IMR-90 (cell line): Measurements from ENCODE around the gene NOTCH2. TPM values are rescaled to one million over a fixed set of nuclear protein-coding genes. Genes with fewer than 3 reads are reported as not detected.

Experiments used
- ATAC-seq: fragments of 200-7000 bp; cut with Tn5 transposase; 2 replicates; pipeline ENCODE4 v1.9.1; 2020; ENCODE audit warnings: low read depth, mild to moderate bottlenecking, moderate library complexity
- BruUV-seq: library from RNA; stranded (reverse); fragments of 400-500 nt; replicated peaks from 2 replicates; lab custom pipeline; 2021; lab: Mats Ljungman, UMichigan
- CTCF ChIA-PET: fragments of 300-600 bp; formaldehyde crosslinking; extraction: SDS; loops from one replicate; lab custom pipeline; 2021; ENCODE audit warnings: antibody characterized with exemption; lab: Yijun Ruan, JAX
- POLR2A ChIA-PET: fragments of 300-600 bp; sonication (Branson Sonifier 250); formaldehyde crosslinking; loops from one replicate; lab custom pipeline; 2022; ENCODE audit warnings: antibody characterized with exemption; ENCODE audit not compliant: unreplicated experiment; lab: Charles Lee
- DNase-seq: peaks from one replicate; pipeline ENCODE4 v3.0.0; 2013
- H2AFZ ChIP-seq: replicated peaks from 2 replicates; pipeline ENCODE3; 2013; ENCODE audit warnings: low read length, mild to moderate bottlenecking; ENCODE audit not compliant: poor library complexity
- H2AK5ac ChIP-seq: 2 replicates; pipeline ENCODE4 v1.6.1; 2013; ENCODE audit warnings: low read depth, low read length, inconsistent platforms
- H2AK9ac ChIP-seq: replicated peaks from 2 replicates; pipeline ENCODE3; 2013; ENCODE audit warnings: mild to moderate bottlenecking, low read depth, low read length, moderate library complexity; ENCODE audit not compliant: poor library complexity
- H2BK120ac ChIP-seq: 2 replicates; pipeline ENCODE4 v1.6.1; 2013; ENCODE audit warnings: low read depth, low read length, inconsistent platforms
- H2BK15ac ChIP-seq: 3 replicates; pipeline ENCODE4 v1.6.1; 2013; ENCODE audit warnings: low read depth, low read length, inconsistent platforms
- H2BK20ac ChIP-seq: 2 replicates; pipeline ENCODE4 v1.6.1; 2013; ENCODE audit warnings: low read depth, mild to moderate bottlenecking, inconsistent platforms, low read length, moderate library complexity
- H2BK5ac ChIP-seq: 2 replicates; pipeline ENCODE4 v1.6.1; 2013; ENCODE audit warnings: mild to moderate bottlenecking, low read depth, low read length, inconsistent platforms; ENCODE audit not compliant: poor library complexity, severe bottlenecking
- H3K14ac ChIP-seq: replicated peaks from 2 replicates; pipeline ENCODE4 v1.6.1; 2013; ENCODE audit warnings: low read depth, low read length, inconsistent platforms
- H3K18ac ChIP-seq: 2 replicates; pipeline ENCODE4 v1.6.1; 2013; ENCODE audit warnings: low read depth, low read length, control low read depth
- H3K23ac ChIP-seq: 2 replicates; pipeline ENCODE4 v1.6.1; 2013; ENCODE audit warnings: low read depth, low read length, inconsistent platforms
- H3K27ac ChIP-seq: 2 replicates; pipeline ENCODE4 v1.5.1; 2013; ENCODE audit warnings: mild to moderate bottlenecking, control low read depth, low read length; ENCODE audit not compliant: insufficient read depth
- H3K27me3 ChIP-seq: 2 replicates; pipeline ENCODE4 v1.6.1; 2013; ENCODE audit warnings: low read length; ENCODE audit not compliant: control insufficient read depth, insufficient read depth
- H3K36me3 ChIP-seq: 2 replicates; pipeline ENCODE4 v1.6.1; 2013; ENCODE audit warnings: low read length, mixed read lengths; ENCODE audit not compliant: control insufficient read depth, insufficient read depth
- H3K4ac ChIP-seq: 2 replicates; pipeline ENCODE4 v1.6.1; 2013; ENCODE audit warnings: low read depth, low read length, inconsistent platforms
- H3K4me1 ChIP-seq: 2 replicates; pipeline ENCODE4 v1.6.1; 2013; ENCODE audit warnings: low read length, mixed read lengths; ENCODE audit not compliant: control insufficient read depth, insufficient read depth
- H3K4me2 ChIP-seq: 2 replicates; pipeline ENCODE4 v1.6.1; 2013; ENCODE audit warnings: low read depth, mild to moderate bottlenecking, control low read depth, low read length, moderate library complexity
- H3K4me3 ChIP-seq: 2 replicates; pipeline ENCODE4 v1.5.1; 2013; ENCODE audit warnings: low read depth, mild to moderate bottlenecking, control low read depth, low read length, moderate library complexity; ENCODE audit not compliant: insufficient read depth
- H3K56ac ChIP-seq: 2 replicates; pipeline ENCODE4 v1.6.1; 2013; ENCODE audit warnings: low read length, inconsistent platforms; ENCODE audit not compliant: insufficient read depth; ENCODE audit errors: extremely low read depth
- H3K79me1 ChIP-seq, 2 experiments: 2 replicates each; pipeline ENCODE4 v1.6.1; 2013; ENCODE audit warnings: low read length in 2 of 2, inconsistent platforms in 1 of 2, low read depth in 1 of 2
- H3K9ac ChIP-seq: 2 replicates; pipeline ENCODE4 v1.6.1; 2013; ENCODE audit warnings: low read depth, low read length, control low read depth
- H3K9me1 ChIP-seq: 2 replicates; pipeline ENCODE4 v1.6.1; 2013; ENCODE audit warnings: low read length, inconsistent platforms; ENCODE audit not compliant: insufficient read depth
- H3K9me3 ChIP-seq: 2 replicates; pipeline ENCODE4 v1.6.1; 2013; ENCODE audit warnings: low read length; ENCODE audit not compliant: control insufficient read depth, insufficient read depth
- H4K20me1 ChIP-seq: 2 replicates; pipeline ENCODE4 v1.6.1; 2013; ENCODE audit warnings: low read length, inconsistent platforms; ENCODE audit not compliant: insufficient read depth
- H4K5ac ChIP-seq: 2 replicates; pipeline ENCODE4 v1.6.1; 2013; ENCODE audit warnings: mild to moderate bottlenecking, low read depth, low read length, control low read depth
- H4K8ac ChIP-seq, 2 experiments: 2 replicates each; pipeline ENCODE4 v1.6.1; 2013; ENCODE audit warnings: low read depth in 2 of 2, low read length in 2 of 2, control low read depth in 1 of 2, inconsistent platforms in 1 of 2
- H4K91ac ChIP-seq: 2 replicates; pipeline ENCODE4 v1.6.1; 2013; ENCODE audit warnings: low read depth, low read length, inconsistent platforms; ENCODE audit not compliant: insufficient read depth
- BHLHE40 ChIP-seq: fragments of 150-350 bp; IDR thresholded peaks from 2 replicates; pipeline ENCODE4 v1.6.1; 2016; ENCODE audit warnings: mild to moderate bottlenecking, low read depth, low read length
- CHD1 ChIP-seq: IDR thresholded peaks from 2 replicates; pipeline ENCODE4 v1.6.1; 2012; ENCODE audit warnings: low read depth, low read length, improper control_type of control experiment
- MAFK ChIP-seq: IDR thresholded peaks from 2 replicates; pipeline ENCODE4 v1.6.1; 2012; ENCODE audit warnings: low read depth, low read length, improper control_type of control experiment
- MAZ ChIP-seq: IDR thresholded peaks from 2 replicates; pipeline ENCODE4 v1.6.1; 2012; ENCODE audit warnings: low read depth, mild to moderate bottlenecking, low read length, improper control_type of control experiment, moderate library complexity, borderline replicate concordance
- MXI1 ChIP-seq: IDR thresholded peaks from 2 replicates; pipeline ENCODE4 v1.6.1; 2012; ENCODE audit warnings: low read depth, mild to moderate bottlenecking, low read length, moderate library complexity, borderline replicate concordance
- POLR2A ChIP-seq: IDR thresholded peaks from 2 replicates; pipeline ENCODE4 v1.6.1; 2012; ENCODE audit warnings: mild to moderate bottlenecking, low read depth, low read length
- RAD21 ChIP-seq: IDR thresholded peaks from 2 replicates; pipeline ENCODE4 v1.6.1; 2012; ENCODE audit warnings: low read length, improper control_type of control experiment
- RCOR1 ChIP-seq: IDR thresholded peaks from 2 replicates; pipeline ENCODE4 v1.6.1; 2012; ENCODE audit warnings: mild to moderate bottlenecking, low read length, improper control_type of control experiment; ENCODE audit not compliant: insufficient replicate concordance
- RFX5 ChIP-seq: IDR thresholded peaks from 2 replicates; pipeline ENCODE4 v1.8.0; 2012; ENCODE audit warnings: low read depth, mild to moderate bottlenecking, low read length, moderate library complexity
- SMC3 ChIP-seq: fragments of 150-350 bp; IDR thresholded peaks from 2 replicates; pipeline ENCODE4 v1.6.1; 2016; ENCODE audit warnings: low read depth, mild to moderate bottlenecking, antibody characterized with exemption, low read length, moderate library complexity
- WGBS, 2 experiments: methylation state at CpG; one replicate each; pipeline versions ENCODE4 v1.1.5 to v1.1.7; 2013; ENCODE audit warnings: missing lambda C conversion rate in 2 of 2; ENCODE audit not compliant: insufficient read length in 1 of 2; ENCODE audit errors: extremely low coverage in 2 of 2; 5-methylcytosine and 5-hydroxymethylcytosine counted together
- dilution Hi-C: fragments of 300-500 bp; cut with HindIII; formaldehyde crosslinking; loops from one replicate; pipeline ENCODE4 v1.14.3; 2018; ENCODE audit warnings: low sequenced_read_pairs; ENCODE audit not compliant: unreplicated experiment
- in situ Hi-C: fragments of 300-500 bp; cut with MboI; formaldehyde crosslinking; loops from 3 replicates; pipeline ENCODE4 v1.14.3; 2019; ENCODE audit warnings: low sequenced_read_pairs, inconsistent platforms, mixed read lengths
- intact Hi-C: fragments of 100-400 bp; cut with micrococcal nuclease; formaldehyde crosslinking; loops from 2 replicates; pipeline ENCODE4 v1.10.0; 2022
- polyA plus RNA-seq, 3 experiments: library from polyadenylated mRNA; depleted of rRNA; stranded (reverse); fragments of >200 nt; gene quantifications; 2 replicates each; pipeline ENCODE4 v1.2.3, GENCODE V29; 2012; ENCODE audit warnings: low replicate concordance in 1 of 3
- total RNA-seq: library from RNA; depleted of rRNA; stranded (reverse); fragments of >200 nt; gene quantifications from 2 replicates; pipeline ENCODE4 v1.2.3, GENCODE V29; 2012
- TF ChIP-seq, protein P1 (sequence below): fragments of 150-350 bp; IDR thresholded peaks from 2 replicates; pipeline ENCODE4 v1.6.1; 2016; ENCODE audit warnings: low read depth, mild to moderate bottlenecking, low read length, moderate library complexity, borderline replicate concordance
- TF ChIP-seq, protein P2 (sequence below): fragments of 150-350 bp; IDR thresholded peaks from 2 replicates; pipeline ENCODE4 v1.6.1; 2017; ENCODE audit warnings: mild to moderate bottlenecking, antibody characterized with exemption, low read length, low read depth
- TF ChIP-seq, protein P3 (sequence below): conservative IDR thresholded peaks from 2 replicates; pipeline ENCODE4 v1.5.1; 2012; ENCODE audit warnings: mild to moderate bottlenecking, low read depth, low read length, improper control_type of control experiment

Gene NOTCH2
- total and polyA plus RNA-seq, 2 of the 4 experiments (the other 2 are of a cell fraction): 40.4 to 131 TPM

DNA sequence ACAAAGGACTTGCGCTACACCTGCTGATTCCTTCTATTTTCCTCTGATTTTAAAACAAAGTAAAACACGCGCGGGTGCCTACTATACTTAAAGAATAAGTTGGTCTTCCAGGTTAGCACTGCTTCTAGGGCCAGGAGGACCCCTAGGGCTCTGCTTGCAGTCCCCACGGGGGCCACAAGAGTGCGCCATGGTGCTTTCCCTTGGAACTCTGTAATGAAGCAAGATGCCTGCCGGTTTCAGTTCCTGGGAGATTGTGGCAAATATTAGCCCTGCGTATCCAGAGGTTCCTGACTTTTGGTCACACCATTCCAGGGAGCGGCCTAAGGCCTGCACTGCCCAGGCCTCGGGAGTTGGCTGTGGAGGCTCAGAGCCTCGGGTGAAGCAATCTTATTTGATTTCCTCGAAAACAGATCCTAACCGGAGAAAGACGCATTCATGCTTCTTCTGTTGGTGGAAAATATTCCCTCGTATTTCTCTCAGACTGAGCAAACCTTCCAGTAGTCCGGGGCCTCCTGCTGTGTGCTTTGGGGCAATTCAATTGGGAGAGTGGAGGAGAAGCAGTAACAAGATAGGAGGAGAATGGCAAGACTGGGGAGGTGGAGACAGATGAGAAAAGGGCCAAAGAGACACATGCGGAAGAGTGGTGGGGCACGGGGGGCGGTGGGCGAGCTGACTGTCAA lies 198.4 kb downstream of the NOTCH2 start:
- Histone ChIP-seq H3K27me3 (no peaks in the 10 kb centered on the region), H3K4me2 (peak overlapping the region; percentile 24; the same call in 1 of the 2 replicates), H3K9me1 (peaks cover 3% of the 10 kb centered on the region; the same call in 1 of the 2 replicates), H3K4ac (peak overlapping the region; percentile 20), H2BK20ac (0 out of 2 replicates have a peak overlapping the region, but pooled peaks have one; percentile 15), H4K91ac (peak overlapping the region; percentile 12; the same call in 1 of the 2 replicates), H3K36me3 (no peaks in the 10 kb centered on the region), H2AK9ac (no peak overlapping the region), H3K27ac (no peak overlapping the region), H3K9ac (no peak overlapping the region), H2BK15ac (peak overlapping the region; percentile 48; the same call in 1 of the 3 replicates), H3K9me3 (no peaks in the 10 kb centered on the region), H2AFZ (peak overlapping the region; percentile 82), H3K4me3 (no peak overlapping the region), H4K8ac (peak overlapping the region in 1 of 2 experiments; percentile 81; a peak in 2 of 4 replicates), H3K23ac (no peak overlapping the region; the same call in 1 of the 2 replicates), H4K20me1 (no peaks in the 10 kb centered on the region), H4K5ac (peak overlapping the region; percentile 81), H3K79me1 (no peaks in the 10 kb centered on the region), H3K4me1 (peaks cover 14% of the 10 kb centered on the region; the same call in 1 of the 2 replicates), H2AK5ac (no peak overlapping the region; the same call in 1 of the 2 replicates), H2BK5ac (no peak overlapping the region), H2BK120ac (peak overlapping the region; percentile 45; the same call in 1 of the 2 replicates), H3K18ac (peak overlapping the region; percentile 18; the same call in 1 of the 2 replicates), H3K14ac (peak overlapping the region; percentile 70; the same call in 1 of the 2 replicates), H3K56ac (no peak overlapping the region)
- ATAC-seq (peak; percentile 90), DNase-seq (peak; percentile 72)
- dilution Hi-C loops (no loop called here), intact Hi-C loops (loop anchor here (2.0 to 10.0 kb wide), 4 partner anchors 62 to 274 kb away; no protein-coding TSS in a partner anchor), in situ Hi-C loops (no loop called here)
- BruUV-seq: no TSS peak
- 64% methylated on average over 6 of the region's 20 CpGs; no CpG with 5 or more reads in 1 of the 2 experiments for WGBS, 2 experiments
- CTCF ChIA-PET: interaction anchor here (0.8 to 1.8 kb wide), 4 partner anchors 12 to 76 kb away, joined by 3 to 7 read pairs (median 4); no protein-coding TSS in a partner anchor
- POLR2A ChIA-PET: no interaction called here
- TF ChIP-seq RAD21 (peak; percentile 96), POLR2A (0 out of 2 replicates have a peak, but pooled peaks have one; percentile 34), CHD1 (no peak), MXI1 (no peak), MAFK (no peak), RFX5 (no peak), MAZ (no peak), BHLHE40 (no peak), RCOR1 (no peak), SMC3 (peak; percentile 84)
- TF ChIP-seq, protein P1, sequence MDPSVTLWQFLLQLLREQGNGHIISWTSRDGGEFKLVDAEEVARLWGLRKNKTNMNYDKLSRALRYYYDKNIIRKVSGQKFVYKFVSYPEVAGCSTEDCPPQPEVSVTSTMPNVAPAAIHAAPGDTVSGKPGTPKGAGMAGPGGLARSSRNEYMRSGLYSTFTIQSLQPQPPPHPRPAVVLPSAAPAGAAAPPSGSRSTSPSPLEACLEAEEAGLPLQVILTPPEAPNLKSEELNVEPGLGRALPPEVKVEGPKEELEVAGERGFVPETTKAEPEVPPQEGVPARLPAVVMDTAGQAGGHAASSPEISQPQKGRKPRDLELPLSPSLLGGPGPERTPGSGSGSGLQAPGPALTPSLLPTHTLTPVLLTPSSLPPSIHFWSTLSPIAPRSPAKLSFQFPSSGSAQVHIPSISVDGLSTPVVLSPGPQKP: no peak
- TF ChIP-seq, protein P2, sequence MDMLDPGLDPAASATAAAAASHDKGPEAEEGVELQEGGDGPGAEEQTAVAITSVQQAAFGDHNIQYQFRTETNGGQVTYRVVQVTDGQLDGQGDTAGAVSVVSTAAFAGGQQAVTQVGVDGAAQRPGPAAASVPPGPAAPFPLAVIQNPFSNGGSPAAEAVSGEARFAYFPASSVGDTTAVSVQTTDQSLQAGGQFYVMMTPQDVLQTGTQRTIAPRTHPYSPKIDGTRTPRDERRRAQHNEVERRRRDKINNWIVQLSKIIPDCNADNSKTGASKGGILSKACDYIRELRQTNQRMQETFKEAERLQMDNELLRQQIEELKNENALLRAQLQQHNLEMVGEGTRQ: no peak
- TF ChIP-seq, protein P3, sequence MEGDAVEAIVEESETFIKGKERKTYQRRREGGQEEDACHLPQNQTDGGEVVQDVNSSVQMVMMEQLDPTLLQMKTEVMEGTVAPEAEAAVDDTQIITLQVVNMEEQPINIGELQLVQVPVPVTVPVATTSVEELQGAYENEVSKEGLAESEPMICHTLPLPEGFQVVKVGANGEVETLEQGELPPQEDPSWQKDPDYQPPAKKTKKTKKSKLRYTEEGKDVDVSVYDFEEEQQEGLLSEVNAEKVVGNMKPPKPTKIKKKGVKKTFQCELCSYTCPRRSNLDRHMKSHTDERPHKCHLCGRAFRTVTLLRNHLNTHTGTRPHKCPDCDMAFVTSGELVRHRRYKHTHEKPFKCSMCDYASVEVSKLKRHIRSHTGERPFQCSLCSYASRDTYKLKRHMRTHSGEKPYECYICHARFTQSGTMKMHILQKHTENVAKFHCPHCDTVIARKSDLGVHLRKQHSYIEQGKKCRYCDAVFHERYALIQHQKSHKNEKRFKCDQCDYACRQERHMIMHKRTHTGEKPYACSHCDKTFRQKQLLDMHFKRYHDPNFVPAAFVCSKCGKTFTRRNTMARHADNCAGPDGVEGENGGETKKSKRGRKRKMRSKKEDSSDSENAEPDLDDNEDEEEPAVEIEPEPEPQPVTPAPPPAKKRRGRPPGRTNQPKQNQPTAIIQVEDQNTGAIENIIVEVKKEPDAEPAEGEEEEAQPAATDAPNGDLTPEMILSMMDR: peak; percentile 94
